ENCODE measurements around the gene MTIF2.
"Not testable (repeated sequence)": the region's sequence is repeated elsewhere in the genome, so short reads cannot be mapped to it uniquely, and the experiment has no call there.

MTIF2 gene

DNA sequence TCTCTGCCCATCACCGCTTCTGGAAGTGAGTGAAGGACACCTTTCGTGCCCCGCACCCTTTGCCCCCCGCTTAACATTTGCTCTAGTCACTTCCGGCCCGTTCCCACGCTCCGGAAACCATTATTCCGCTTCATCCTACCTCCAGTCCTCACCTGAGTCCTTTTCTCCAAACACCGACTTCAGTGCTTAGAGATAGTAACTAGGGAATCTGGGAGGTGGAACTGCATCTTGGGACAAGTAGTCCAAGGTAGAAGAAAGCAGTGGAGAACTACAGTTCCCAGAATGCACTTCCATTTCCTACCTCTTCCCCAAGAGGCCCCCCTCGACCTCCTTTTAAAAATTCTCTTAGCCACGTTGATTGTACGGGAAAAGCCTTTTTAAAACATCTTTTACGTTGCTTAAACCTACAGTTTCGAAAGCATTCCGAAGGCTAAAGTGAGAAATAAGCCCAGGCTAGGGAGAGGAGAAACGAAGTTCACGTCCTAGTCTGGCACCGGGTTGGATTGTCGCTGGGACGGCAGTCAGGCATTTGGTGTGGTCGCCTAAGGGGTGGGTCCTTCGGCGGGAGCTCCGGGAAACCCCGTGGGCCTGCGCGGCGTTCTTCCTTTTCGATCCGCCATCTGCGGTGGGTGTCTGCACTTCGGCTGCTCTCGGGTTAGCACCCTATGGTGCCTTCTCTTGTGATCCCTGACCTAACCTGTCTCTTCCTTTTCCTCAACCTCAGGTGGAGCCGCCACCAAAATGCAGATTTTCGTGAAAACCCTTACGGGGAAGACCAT, 36.8 kb downstream of the MTIF2 start, which contains the start of the genes CLHC1 and RPS27A:
CLHC1 (minus strand) TSS at position 210 of the 779 bp plus-strand sequence. CDS start 9,882 bp downstream, outside the sequence.
RPS27A (plus strand) TSS at position 605 of the 779 bp plus-strand sequence; CDS start at position 742, 137 bp downstream.
- peak; percentile 95 to 97 for DNase-seq
- TF ChIP-seq GATA1 (IDR thresholded peaks at IDR 0.05; ENCODE audit: low read depth, low read length) (no peak), POLR2A (IDR thresholded peaks at IDR 0.05; ENCODE audit: low read length) (peak; percentile 97)

DNA sequence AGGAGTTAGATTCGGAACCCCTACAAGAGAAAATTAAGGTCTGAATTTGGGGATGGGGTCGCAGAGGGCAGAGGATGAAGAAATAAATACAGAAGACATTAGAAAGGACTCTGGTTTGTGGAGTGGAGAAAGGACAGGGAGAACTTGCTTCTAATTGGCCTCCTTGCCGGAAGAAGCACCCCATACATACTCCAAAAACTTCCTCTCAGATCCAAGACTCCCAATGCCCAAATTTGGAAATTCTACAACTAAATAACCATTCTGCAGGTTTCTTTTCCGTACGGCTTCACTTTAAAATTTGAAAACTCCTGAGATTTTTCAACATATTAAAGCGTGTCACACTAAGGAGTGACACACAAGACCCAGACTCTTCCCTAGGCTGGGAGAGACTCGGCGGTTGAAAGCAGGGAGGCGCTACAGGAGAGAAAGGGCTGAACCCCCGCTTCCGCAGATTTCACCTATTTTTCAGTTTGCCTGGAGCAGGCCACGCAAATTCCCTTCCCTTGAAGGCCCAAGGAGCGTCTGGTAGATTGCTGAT, 37.4 kb downstream of the MTIF2 start:
- peak in 1 of 2 experiments; percentile 51 for DNase-seq
- TF ChIP-seq GATA1 (IDR thresholded peaks at IDR 0.05; ENCODE audit: low read depth, low read length) = no peak
- TF ChIP-seq POLR2A (IDR thresholded peaks at IDR 0.05; ENCODE audit: low read length) = no peak

DNA sequence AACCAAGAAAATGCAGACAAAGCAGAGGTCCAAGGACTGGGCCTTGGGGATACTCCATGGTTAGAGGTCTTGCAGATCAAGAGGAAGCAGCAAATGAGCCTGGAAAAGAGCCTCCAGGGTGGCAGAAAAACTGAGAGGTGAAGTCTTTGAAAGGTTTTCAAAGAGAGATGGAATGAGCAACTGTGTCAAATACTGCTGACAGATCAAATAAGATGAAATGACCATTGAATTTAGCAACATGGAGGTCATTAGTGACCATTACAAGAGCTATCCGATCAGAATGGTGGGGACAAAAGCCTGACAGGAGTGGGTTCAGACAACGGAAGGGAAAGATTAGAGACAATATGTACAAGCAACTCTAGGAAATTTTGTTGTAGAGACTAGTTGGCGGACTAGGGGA, 38.5 kb downstream of the MTIF2 start:
- DNase-seq = no peak
- TF ChIP-seq GATA1 (IDR thresholded peaks at IDR 0.05; ENCODE audit: low read depth, low read length) (no peak), POLR2A (IDR thresholded peaks at IDR 0.05; ENCODE audit: low read length) (no peak)

DNA sequence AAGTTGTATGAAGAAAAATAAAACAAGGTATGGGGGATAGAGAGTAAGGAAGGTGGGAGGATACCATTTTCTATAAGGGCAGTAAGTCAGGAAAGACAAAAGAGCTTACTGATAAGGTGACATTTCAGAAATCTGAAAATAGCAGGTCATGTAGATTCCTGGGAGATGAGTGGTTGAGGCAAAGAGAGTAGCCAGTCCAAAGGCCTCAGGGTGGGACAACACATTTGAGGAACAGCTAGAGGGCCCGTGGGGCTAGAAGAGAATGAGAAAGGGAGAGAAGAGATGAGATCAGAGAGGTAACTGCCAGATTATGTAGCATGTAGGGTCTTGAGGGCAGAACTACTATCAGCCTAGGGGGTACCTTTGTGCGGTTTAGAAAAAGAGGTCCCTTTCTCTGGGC, 39.8 kb downstream of the MTIF2 start:
- no peak for DNase-seq
- TF ChIP-seq GATA1 (IDR thresholded peaks at IDR 0.05; ENCODE audit: low read depth, low read length) (no peak), POLR2A (IDR thresholded peaks at IDR 0.05; ENCODE audit: low read length) (no peak)

DNA sequence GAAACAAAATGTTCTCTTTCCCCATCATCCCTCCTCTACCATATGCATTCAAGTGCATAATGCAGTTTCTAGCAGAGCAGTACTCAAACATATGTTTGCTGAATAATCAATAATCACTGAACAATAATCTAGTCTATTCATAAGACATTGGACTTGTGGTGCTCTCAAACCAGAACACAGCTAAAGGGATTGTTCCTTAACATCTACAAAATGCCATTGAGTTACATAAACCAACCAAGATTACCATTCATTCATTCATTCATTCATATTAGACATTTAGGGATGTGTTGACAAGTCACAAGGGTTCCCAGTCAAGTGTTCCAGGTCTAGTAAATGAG, 40.8 kb downstream of the MTIF2 start:
- DNase-seq = no peak
- TF ChIP-seq GATA1 (IDR thresholded peaks at IDR 0.05; ENCODE audit: low read depth, low read length) = no peak
- no peak for TF ChIP-seq POLR2A (IDR thresholded peaks at IDR 0.05; ENCODE audit: low read length)

DNA sequence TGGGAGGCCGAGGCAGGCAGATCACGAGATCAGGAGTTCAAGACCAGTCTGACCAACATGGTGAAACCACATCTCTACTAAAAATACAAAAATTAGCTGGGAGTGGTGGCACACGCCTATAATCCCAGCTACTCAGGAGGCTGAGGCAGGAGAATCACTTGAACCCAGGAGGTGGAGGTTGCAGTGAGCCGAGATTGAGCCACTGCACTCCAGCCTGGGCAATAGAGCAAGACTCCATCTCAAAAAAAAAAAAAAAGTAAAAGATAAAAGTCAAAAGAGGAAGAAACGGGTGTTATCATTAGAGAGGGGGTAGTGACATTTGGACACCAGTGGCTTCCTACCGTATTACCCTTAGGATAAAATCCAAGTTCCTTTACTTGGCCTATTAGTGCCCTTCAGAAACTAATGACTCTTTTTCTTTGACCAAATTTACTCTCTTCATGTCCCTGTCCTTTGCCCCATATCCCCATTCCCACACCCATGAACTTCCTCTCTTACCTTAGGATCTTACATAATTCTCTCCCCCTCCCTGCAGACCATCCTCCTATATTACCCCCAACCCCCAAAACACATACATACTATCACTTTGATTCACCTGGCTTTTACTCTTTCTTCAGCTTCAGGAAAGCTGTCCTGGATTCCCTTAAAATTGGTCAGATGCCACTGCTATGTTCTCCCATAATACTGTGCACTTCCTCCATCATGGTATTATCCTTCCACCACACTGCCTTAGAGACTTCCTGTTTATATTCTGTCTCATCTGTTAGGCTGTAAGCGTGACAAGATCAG, 41.4 kb downstream of the MTIF2 start:
- DNase-seq = not testable (repeated sequence)

DNA sequence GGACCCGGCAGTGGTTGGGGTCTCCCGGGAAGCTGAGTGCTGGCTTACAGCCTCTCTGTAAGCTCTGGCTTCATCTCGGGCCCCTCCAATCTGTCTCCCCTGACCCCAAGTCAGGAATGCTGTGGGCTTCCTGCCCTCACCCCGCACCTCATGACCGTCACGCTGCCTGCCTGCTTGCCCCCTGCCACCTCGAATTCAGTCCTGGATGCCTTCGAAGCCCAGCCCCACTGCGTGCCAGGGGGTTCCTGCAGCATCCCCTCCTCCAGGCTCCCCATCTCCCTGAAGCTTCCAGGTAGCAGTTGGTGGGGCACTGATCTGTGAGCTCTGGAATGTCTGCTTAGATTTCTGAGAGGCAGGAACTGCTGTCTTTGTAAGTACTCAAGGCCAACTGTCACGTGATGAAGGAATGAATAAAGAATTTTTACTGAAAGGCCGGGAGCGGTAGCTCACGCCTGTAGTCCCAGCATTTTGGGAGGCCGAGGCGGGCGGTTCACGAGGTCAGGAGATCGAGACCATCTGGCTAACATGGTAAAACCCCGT, 43.5 kb downstream of the MTIF2 start:
- no peak for TF ChIP-seq GATA1 (IDR thresholded peaks at IDR 0.05; ENCODE audit: low read depth, low read length)
- TF ChIP-seq POLR2A (IDR thresholded peaks at IDR 0.05; ENCODE audit: low read length) = no peak
- no peak for DNase-seq

DNA sequence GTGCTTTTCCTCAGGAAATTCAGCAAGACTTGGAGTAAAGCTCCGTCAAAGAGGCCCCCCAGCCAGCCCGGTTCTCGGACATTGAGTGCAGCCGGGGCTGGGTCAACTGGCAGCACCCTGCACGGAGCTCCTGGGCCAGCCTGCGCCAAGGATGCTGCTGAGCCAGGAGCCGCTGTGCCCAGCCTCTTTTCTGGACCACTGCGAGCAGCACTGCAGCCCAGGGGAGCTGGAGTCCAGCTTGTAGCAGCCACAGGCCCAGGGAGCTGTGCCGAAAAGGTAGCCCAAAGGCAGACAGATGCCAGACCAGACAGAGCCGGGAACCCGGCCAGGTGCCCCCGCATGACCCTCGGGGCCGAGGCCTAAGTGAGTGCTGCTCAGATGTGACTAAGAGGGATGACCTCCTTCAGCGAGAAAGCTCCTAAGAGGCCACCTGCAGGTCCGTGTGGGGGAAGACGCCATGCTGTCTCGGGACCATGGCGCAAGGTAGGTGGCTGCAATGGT, 44.2 kb downstream of the MTIF2 start:
- TF ChIP-seq POLR2A (IDR thresholded peaks at IDR 0.05; ENCODE audit: low read length) (no peak), GATA1 (IDR thresholded peaks at IDR 0.05; ENCODE audit: low read depth, low read length) (no peak)
- DNase-seq = no peak

DNA sequence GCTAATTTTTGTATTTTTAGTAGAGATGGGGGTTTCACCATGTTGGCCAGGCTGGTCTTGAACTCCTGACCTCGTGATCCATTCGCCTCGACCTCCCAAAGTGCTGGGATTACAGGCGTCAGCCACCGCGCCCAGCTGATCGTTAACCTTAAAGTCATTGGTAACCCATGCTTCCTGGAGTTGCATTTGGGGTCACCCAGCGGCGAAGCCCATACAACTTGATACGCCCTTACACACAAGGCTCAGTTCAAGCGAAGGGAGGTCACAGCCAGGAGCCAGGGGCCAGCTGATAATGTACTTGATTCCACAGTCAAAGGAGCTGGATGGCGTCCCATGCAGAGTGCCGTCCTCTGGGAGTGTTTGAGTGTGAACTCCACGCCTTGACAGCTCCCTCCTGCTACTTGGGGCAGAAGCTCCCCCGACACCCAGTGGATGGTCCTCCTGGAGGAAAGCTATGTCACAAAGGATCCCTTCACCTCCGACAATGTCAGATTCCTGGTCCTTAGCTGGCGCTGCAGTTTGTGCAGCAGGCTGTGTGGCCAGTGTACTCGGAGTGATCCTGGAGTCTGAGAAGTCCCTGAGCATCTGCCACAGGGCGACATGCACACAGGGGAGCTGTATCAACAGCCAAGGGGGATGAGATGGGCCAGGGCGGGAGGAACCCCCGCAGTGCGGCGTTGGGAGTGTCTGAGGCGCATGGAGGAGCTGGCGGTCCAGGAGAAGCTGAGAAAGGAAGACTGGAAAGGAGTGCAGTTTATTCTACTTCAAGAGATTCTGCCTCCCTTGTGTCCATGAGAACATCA, 44.9 kb downstream of the MTIF2 start:
- TF ChIP-seq GATA1 (IDR thresholded peaks at IDR 0.05; ENCODE audit: low read depth, low read length) (no peak), POLR2A (IDR thresholded peaks at IDR 0.05; ENCODE audit: low read length) (no peak)
- DNase-seq = peak; percentile 13 to 25

DNA sequence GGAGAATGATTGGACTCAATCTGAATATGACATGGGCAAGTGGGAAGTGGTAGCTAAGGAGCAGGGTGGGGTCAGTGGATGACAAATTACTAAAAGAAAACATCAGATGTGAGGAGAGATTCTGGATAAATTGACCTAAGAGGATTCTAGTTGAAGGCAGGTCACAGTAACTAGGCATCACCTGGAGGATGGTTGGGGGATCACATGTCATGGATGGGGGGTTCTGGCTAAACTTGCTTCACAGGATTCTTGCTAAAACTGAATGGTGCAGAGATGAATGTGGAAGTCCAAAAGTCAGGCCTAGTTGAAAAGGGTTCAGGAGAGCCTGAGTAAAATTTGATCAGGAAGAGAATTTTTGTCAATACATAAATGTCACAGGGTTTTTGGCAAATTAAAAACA, 55.2 kb downstream of the MTIF2 start:
- TF ChIP-seq POLR2A (IDR thresholded peaks at IDR 0.05; ENCODE audit: low read length) (no peak), GATA1 (IDR thresholded peaks at IDR 0.05; ENCODE audit: low read depth, low read length) (no peak)
- no peak for DNase-seq

DNA sequence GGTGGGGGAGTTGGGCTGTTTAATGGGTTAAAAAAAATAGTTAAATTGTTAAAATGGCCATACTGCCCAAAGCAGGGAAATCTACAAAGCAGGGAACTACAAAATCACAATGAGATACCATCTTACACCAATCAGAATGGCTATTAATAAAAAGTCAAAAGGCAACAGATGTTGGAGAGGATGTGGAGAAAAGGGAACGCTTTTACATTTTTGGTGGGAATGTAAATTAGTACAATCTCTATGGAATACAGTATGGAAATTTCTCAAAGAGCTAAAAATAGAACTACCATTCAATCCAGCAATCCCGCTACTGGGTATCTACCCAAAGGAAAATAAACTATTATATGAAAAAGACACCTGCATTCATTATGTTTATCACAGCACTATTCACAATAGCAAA, 64.1 kb downstream of the MTIF2 start:
- TF ChIP-seq POLR2A (IDR thresholded peaks at IDR 0.05; ENCODE audit: low read length) (no peak), GATA1 (IDR thresholded peaks at IDR 0.05; ENCODE audit: low read depth, low read length) (no peak)
- no peak for DNase-seq

DNA sequence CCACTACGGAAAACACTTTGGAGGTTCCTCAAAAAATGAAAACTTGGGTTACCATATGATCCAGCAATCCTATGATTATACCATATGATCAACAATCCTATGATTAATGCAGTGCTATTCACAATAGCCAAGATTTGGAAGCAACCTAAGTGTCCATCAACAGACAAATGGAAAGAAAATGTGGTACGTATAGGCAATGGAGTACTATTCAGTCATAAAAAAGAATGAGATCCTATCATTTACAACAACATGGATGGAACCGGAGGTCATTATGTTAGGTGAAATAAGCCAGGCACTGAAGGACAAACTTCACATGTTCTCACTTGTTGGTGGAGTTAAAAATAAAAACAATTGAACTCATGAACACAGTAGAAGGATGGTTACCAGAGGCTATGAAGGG, 64.5 kb downstream of the MTIF2 start:
- DNase-seq = no peak
- TF ChIP-seq POLR2A (IDR thresholded peaks at IDR 0.05; ENCODE audit: low read length) (no peak), GATA1 (IDR thresholded peaks at IDR 0.05; ENCODE audit: low read depth, low read length) (no peak)

DNA sequence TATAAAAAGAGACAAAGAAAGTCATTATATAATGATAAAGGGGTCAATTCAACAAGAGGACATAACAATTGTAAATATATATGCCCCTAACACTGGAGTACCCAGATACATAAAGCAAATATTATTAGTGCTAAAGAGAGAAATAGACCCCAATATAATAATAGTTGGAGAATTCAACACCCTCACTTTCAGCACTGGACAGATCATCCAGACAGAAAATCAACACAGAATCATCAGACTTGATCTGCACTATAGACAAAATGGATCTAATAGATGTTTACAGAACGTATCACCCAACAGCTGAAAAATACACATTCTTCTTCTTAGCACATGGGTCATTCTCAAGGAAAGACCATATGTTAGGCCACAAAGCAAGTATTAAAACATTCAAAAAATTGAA, 68.6 kb downstream of the MTIF2 start:
- DNase-seq = no peak
- TF ChIP-seq GATA1 (IDR thresholded peaks at IDR 0.05; ENCODE audit: low read depth, low read length) (no peak), POLR2A (IDR thresholded peaks at IDR 0.05; ENCODE audit: low read length) (no peak)

All from erythroblast (primary cell).